Endothelial cell (in vitro differentiated cells): ENCODE results near the gene MAGI1. TPM values are rescaled to one million over a fixed set of nuclear protein-coding genes. Genes with fewer than 3 reads are reported as not detected.
A peak's percentile ranks its signal among the peaks of the same experiment; 100 is the strongest.

ENCODE experiments used
- DNase-seq: peaks from one replicate; pipeline ENCODE4 v3.0.0; 2021; ENCODE audit warnings: low spot score
- H3K27ac Mint-ChIP-seq: one replicate; pipeline ENCODE4 v1.8.0; 2021; ENCODE audit warnings: mixed read lengths, inconsistent platforms; ENCODE audit not compliant: unreplicated experiment
- H3K27me3 Mint-ChIP-seq: one replicate; pipeline ENCODE4 v1.8.0; 2021; ENCODE audit warnings: mild to moderate bottlenecking, moderate library complexity, mixed read lengths, inconsistent platforms; ENCODE audit not compliant: unreplicated experiment
- H3K36me3 Mint-ChIP-seq: one replicate; pipeline ENCODE4 v1.8.0; 2021; ENCODE audit warnings: mild to moderate bottlenecking, low read depth, mixed read lengths, inconsistent platforms; ENCODE audit not compliant: unreplicated experiment
- H3K4me1 Mint-ChIP-seq: one replicate; pipeline ENCODE4 v1.8.0; 2021; ENCODE audit warnings: mild to moderate bottlenecking, mixed read lengths, inconsistent platforms; ENCODE audit not compliant: unreplicated experiment
- H3K4me3 Mint-ChIP-seq: one replicate; pipeline ENCODE4 v1.8.0; 2021; ENCODE audit warnings: mild to moderate bottlenecking, mixed read lengths, inconsistent platforms; ENCODE audit not compliant: unreplicated experiment
- H3K9me3 Mint-ChIP-seq: one replicate; pipeline ENCODE4 v1.8.0; 2021; ENCODE audit warnings: mixed read lengths, inconsistent platforms; ENCODE audit not compliant: unreplicated experiment
- CTCF ChIP-seq: fragments of 200-600 bp; sonication (generic); IDR thresholded peaks from one replicate; pipeline ENCODE4 v1.5.0; 2021; ENCODE audit warnings: antibody characterized with exemption; ENCODE audit not compliant: unreplicated experiment
- total RNA-seq: library from RNA; stranded (reverse); fragmentation: NEBNext Ultra II Directional; extraction: Animal tissue kit (Norgen Biotek cat#: 25700); gene quantifications from one replicate; pipeline ENCODE4 v1.2.1, GENCODE V29; 2021; ENCODE audit not compliant: unreplicated experiment

Gene MAGI1
- total RNA-seq, 1 donor from 2014 or later: 33.8 TPM

- Mint-ChIP-seq H3K27me3 (no peaks in the 10 kb centered on the region), H3K9me3 (no peaks in the 10 kb centered on the region), H3K4me1 (peaks cover 8% of the 10 kb centered on the region), H3K4me3 (no peak overlapping the region), H3K36me3 (no peaks in the 10 kb centered on the region), H3K27ac (no peak overlapping the region)
- DNase-seq: no peak
- TF ChIP-seq CTCF: no peak
These were observed 277.1 kb downstream of the MAGI1 start for GRCh38 chr3:65761446-65762234.

DNA sequence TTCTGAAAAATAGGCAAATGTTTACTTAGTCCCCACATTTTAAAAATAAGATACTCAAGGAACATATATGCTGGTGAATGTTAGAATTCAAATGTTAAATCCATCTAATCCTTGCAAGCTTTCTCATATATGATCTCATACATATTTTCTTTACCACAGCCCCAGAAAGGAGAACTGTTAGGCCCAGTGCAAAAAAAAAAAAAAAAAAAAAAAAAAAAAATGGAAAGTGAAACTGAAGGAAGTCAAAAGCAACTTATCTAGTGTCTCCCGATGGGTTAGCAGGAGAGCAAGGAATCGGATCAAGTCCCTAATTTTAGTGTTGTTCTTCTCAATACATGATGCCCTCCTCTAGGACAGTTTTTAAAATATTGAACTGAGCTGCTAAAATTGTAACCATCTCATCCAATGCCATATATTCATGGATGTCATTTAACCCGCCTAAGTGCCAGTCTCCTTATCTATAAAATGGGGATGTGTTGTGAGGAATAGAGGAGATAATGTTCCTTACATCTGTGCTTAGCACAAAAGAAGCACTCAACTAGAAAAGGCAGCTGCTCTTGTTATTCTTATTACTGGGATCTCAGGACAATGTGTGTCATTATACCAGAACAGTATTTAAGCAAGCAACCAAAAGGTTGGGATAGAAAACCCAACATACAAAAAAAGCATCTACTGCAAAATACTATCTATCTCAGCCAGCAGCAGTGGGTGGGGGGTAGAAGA, 279.7 kb downstream of the MAGI1 start:
- Mint-ChIP-seq H3K27me3 (no peaks in the 10 kb centered on the region), H3K36me3 (no peaks in the 10 kb centered on the region), H3K4me1 (peaks cover 8% of the 10 kb centered on the region), H3K4me3 (no peak overlapping the region), H3K9me3 (no peaks in the 10 kb centered on the region), H3K27ac (no peak overlapping the region)
- TF ChIP-seq CTCF: no peak
- no peak for DNase-seq

DNA sequence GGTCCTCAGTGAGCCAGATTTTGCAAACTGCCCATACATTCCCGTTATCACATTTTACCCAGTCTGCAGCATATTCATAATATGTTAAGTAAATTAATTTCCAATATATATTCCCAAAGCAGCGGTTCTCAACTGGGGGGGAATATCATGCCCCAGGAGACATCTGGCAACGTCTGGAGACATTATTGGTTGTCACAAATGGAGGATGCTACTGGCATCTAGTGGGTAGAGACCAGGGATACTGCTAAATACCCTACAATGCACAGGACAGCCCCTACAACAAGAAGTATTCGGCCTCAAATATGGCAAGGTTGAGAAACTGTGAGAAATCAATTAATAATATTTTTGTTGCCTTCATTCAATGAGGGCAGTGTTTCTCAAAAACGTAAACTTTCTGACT, 280.3 kb downstream of the MAGI1 start:
- Mint-ChIP-seq H3K4me1 (peaks cover 8% of the 10 kb centered on the region), H3K27ac (no peak overlapping the region), H3K36me3 (no peaks in the 10 kb centered on the region), H3K4me3 (no peak overlapping the region), H3K9me3 (no peaks in the 10 kb centered on the region), H3K27me3 (no peaks in the 10 kb centered on the region)
- DNase-seq: no peak
- TF ChIP-seq CTCF: no peak

GRCh38 chr3:65752636-65753035, 286.1 kb downstream of the MAGI1 start:
- H3K36me3 Mint-ChIP-seq: no peaks in the 10 kb centered on the region
- peaks cover 5% of the 10 kb centered on the region for H3K4me1 Mint-ChIP-seq
- H3K27me3 Mint-ChIP-seq: peaks cover 2% of the 10 kb centered on the region
- H3K27ac Mint-ChIP-seq: no peak overlapping the region
- H3K4me3 Mint-ChIP-seq: no peak overlapping the region
- TF ChIP-seq CTCF: no peak
- no peaks in the 10 kb centered on the region for H3K9me3 Mint-ChIP-seq
- DNase-seq: no peak

GRCh38 chr3:65751123-65751700, 287.5 kb downstream of the MAGI1 start:
- H3K36me3 Mint-ChIP-seq: no peaks in the 10 kb centered on the region
- peak; percentile 80 for DNase-seq
- no peak overlapping the region for H3K4me3 Mint-ChIP-seq
- peaks cover 5% of the 10 kb centered on the region for H3K4me1 Mint-ChIP-seq
- peaks cover 2% of the 10 kb centered on the region for H3K27me3 Mint-ChIP-seq
- peak; percentile 90 for TF ChIP-seq CTCF
- peak overlapping the region; percentile 72 for H3K27ac Mint-ChIP-seq
- no peaks in the 10 kb centered on the region for H3K9me3 Mint-ChIP-seq
